ENCODE results near the gene PACRG. TPM values are rescaled to one million over a fixed set of nuclear protein-coding genes. Genes with fewer than 3 reads are reported as not detected.

Gene PACRG
- total RNA-seq, 1 experiment from 2014 or later: not detected

- no peak for DNase-seq (ENCODE audit: low read depth)
These were observed 135.2 kb downstream of the PACRG start for GRCh38 chr6:162862941-162863340.

GRCh38 chr6:162863821-162864220 is 136.0 kb downstream of the PACRG start:
- DNase-seq (ENCODE audit: low read depth): no peak

GRCh38 chr6:162864911-162865310 is 137.1 kb downstream of the PACRG start:
- no peak for DNase-seq (ENCODE audit: low read depth)

GRCh38 chr6:162866656-162867055 is 138.9 kb downstream of the PACRG start:
- DNase-seq (ENCODE audit: low read depth): no peak

GRCh38 chr6:162868397-162868796 is 140.6 kb downstream of the PACRG start:
- no peak for DNase-seq (ENCODE audit: low read depth)

GRCh38 chr6:162871966-162872365 is 144.2 kb downstream of the PACRG start:
- no peak for DNase-seq (ENCODE audit: low read depth)

- no peak for DNase-seq (ENCODE audit: low read depth)
These were observed 145.8 kb downstream of the PACRG start for GRCh38 chr6:162873537-162873936.

- no peak for DNase-seq (ENCODE audit: low read depth)
These were observed 147.3 kb downstream of the PACRG start for GRCh38 chr6:162875070-162875469.

GRCh38 chr6:162882801-162883481 is 155.2 kb downstream of the PACRG start:
- DNase-seq (ENCODE audit: low read depth): no peak

- no peak for DNase-seq (ENCODE audit: low read depth)
These were observed 160.4 kb downstream of the PACRG start for GRCh38 chr6:162887981-162888689.

- no peak for DNase-seq (ENCODE audit: low read depth)
These were observed 161.5 kb downstream of the PACRG start for GRCh38 chr6:162889303-162889702.

- DNase-seq (ENCODE audit: low read depth): no peak
These were observed 170.2 kb downstream of the PACRG start for GRCh38 chr6:162898011-162898410.

- DNase-seq (ENCODE audit: low read depth): peak; percentile 63
These were observed 171.4 kb downstream of the PACRG start for GRCh38 chr6:162899148-162899547.

GRCh38 chr6:162900503-162900902 is 172.7 kb downstream of the PACRG start:
- no peak for DNase-seq (ENCODE audit: low read depth)

GRCh38 chr6:162904069-162904663 is 176.4 kb downstream of the PACRG start:
- DNase-seq (ENCODE audit: low read depth): no peak

GRCh38 chr6:162906479-162906878 is 178.7 kb downstream of the PACRG start:
- no peak for DNase-seq (ENCODE audit: low read depth)

- DNase-seq (ENCODE audit: low read depth): no peak
These were observed 180.2 kb downstream of the PACRG start for GRCh38 chr6:162907876-162908481.

- no peak for DNase-seq (ENCODE audit: low read depth)
These were observed 185.4 kb downstream of the PACRG start for GRCh38 chr6:162913206-162913605.

- peak; percentile 20 for DNase-seq (ENCODE audit: low read depth)
These were observed 189.7 kb downstream of the PACRG start for GRCh38 chr6:162917506-162917905.

GRCh38 chr6:162921062-162921461 is 193.3 kb downstream of the PACRG start:
- no peak for DNase-seq (ENCODE audit: low read depth)

- no peak for DNase-seq (ENCODE audit: low read depth)
These were observed 193.8 kb downstream of the PACRG start for GRCh38 chr6:162921510-162922040.
